HEK293T (cell line): ENCODE data around the gene POU6F1.

Source experiments
- CTCF ChIA-PET: fragments of 350-600 bp; formaldehyde crosslinking; extraction: SDS; loops from one replicate; lab custom pipeline; 2021; ENCODE audit warnings: antibody characterized with exemption, inconsistent platforms; lab: Yijun Ruan, JAX
- POLR2A ChIA-PET: fragments of 350-600 bp; formaldehyde crosslinking; extraction: SDS; loops from one replicate; lab custom pipeline; 2020; ENCODE audit warnings: antibody characterized with exemption, inconsistent platforms; lab: Yijun Ruan, JAX
- DNase-seq: peaks from one replicate; pipeline ENCODE4 v3.0.0; 2012; ENCODE audit warnings: mixed read lengths; ENCODE audit errors: extremely low spot score
- ARNT ChIP-seq: fragments of 450-650 bp; IDR thresholded peaks from 2 replicates; pipeline ENCODE4 v1.6.1; 2017; ENCODE audit warnings: mild to moderate bottlenecking
- BHLHE40 ChIP-seq: fragments of 450-650 bp; IDR thresholded peaks from 2 replicates; pipeline ENCODE4 v1.6.1; 2016; ENCODE audit warnings: mild to moderate bottlenecking, moderate library complexity, borderline replicate concordance
- CTBP1 ChIP-seq: fragments of 450-650 bp; IDR thresholded peaks from 2 replicates; pipeline ENCODE4 v1.6.1; 2016; ENCODE audit warnings: borderline replicate concordance
- ELF4 ChIP-seq: fragments of 450-650 bp; IDR thresholded peaks from 2 replicates; pipeline ENCODE4 v1.6.1; 2017; ENCODE audit warnings: antibody characterized with exemption
- FOXA1 ChIP-seq: fragments of 450-650 bp; IDR thresholded peaks from 2 replicates; pipeline ENCODE4 v1.6.1; 2016; ENCODE audit warnings: mild to moderate bottlenecking
- FOXK2 ChIP-seq: fragments of 450-650 bp; IDR thresholded peaks from 2 replicates; pipeline ENCODE4 v1.6.1; 2016; ENCODE audit warnings: mild to moderate bottlenecking
- FOXM1 ChIP-seq: fragments of 450-650 bp; IDR thresholded peaks from 2 replicates; pipeline ENCODE4 v1.6.1; 2017; ENCODE audit warnings: mild to moderate bottlenecking, borderline replicate concordance
- HDGF ChIP-seq: fragments of 450-650 bp; IDR thresholded peaks from 2 replicates; pipeline ENCODE4 v1.6.1; 2017; ENCODE audit warnings: antibody characterized with exemption, borderline replicate concordance
- L3MBTL2 ChIP-seq: fragments of 450-650 bp; conservative IDR thresholded peaks from 2 replicates; pipeline ENCODE4 v1.6.1; 2016; ENCODE audit warnings: mild to moderate bottlenecking
- LEF1 ChIP-seq: fragments of 450-650 bp; IDR thresholded peaks from 2 replicates; pipeline ENCODE4 v1.6.1; 2017; ENCODE audit warnings: mild to moderate bottlenecking, borderline replicate concordance
- NFRKB ChIP-seq: fragments of 450-650 bp; IDR thresholded peaks from 2 replicates; pipeline ENCODE4 v1.6.1; 2016; ENCODE audit warnings: mild to moderate bottlenecking, moderate library complexity
- PKNOX1 ChIP-seq: fragments of 450-650 bp; IDR thresholded peaks from 2 replicates; pipeline ENCODE4 v1.6.1; 2016
- SP1 ChIP-seq: fragments of 450-650 bp; IDR thresholded peaks from 2 replicates; pipeline ENCODE4 v1.6.1; 2017
- SUZ12 ChIP-seq: fragments of 450-650 bp; IDR thresholded peaks from 2 replicates; pipeline ENCODE4 v1.6.1; 2016; ENCODE audit warnings: mild to moderate bottlenecking
- TARDBP ChIP-seq: fragments of 450-650 bp; IDR thresholded peaks from 2 replicates; pipeline ENCODE4 v1.6.1; 2016
- ZNF384 ChIP-seq: fragments of 450-650 bp; IDR thresholded peaks from 2 replicates; pipeline ENCODE4 v1.6.1; 2016

Gene POU6F1

GRCh38 chr12:51152953-51153352, 64.9 kb downstream of the POU6F1 start:
- DNase-seq: no peak
- ChIA-PET POLR2A (no interaction called here), CTCF (no interaction called here)
- TF ChIP-seq HDGF (no peak), BHLHE40 (no peak), ARNT (no peak), SUZ12 (no peak), FOXK2 (no peak), SP1 (no peak), ZNF384 (no peak)

- no peak for DNase-seq
- TF ChIP-seq HDGF: no peak
- TF ChIP-seq FOXA1: no peak
- TF ChIP-seq BHLHE40: no peak
- TF ChIP-seq SP1: no peak
- no peak for TF ChIP-seq ARNT
- TF ChIP-seq FOXM1: no peak
- TF ChIP-seq CTBP1: no peak
- TF ChIP-seq ZNF384: no peak
- no peak for TF ChIP-seq L3MBTL2
- TF ChIP-seq TARDBP: no peak
- TF ChIP-seq FOXK2: no peak
- no peak for TF ChIP-seq ELF4
- POLR2A ChIA-PET: no interaction called here
- CTCF ChIA-PET: no interaction called here
These were observed 67.1 kb downstream of the POU6F1 start for GRCh38 chr12:51150777-51151176.

GRCh38 chr12:51147309-51147708, 70.6 kb downstream of the POU6F1 start:
- TF ChIP-seq LEF1 (no peak), L3MBTL2 (no peak), FOXA1 (no peak), NFRKB (no peak), FOXK2 (no peak), CTBP1 (no peak), SUZ12 (no peak), FOXM1 (no peak), PKNOX1 (no peak), HDGF (no peak), SP1 (no peak)
- POLR2A ChIA-PET: no interaction called here
- CTCF ChIA-PET: no interaction called here
- no peak for DNase-seq

GRCh38 chr12:51139292-51139844, 78.5 kb downstream of the POU6F1 start:
- POLR2A ChIA-PET: no interaction called here
- DNase-seq: no peak
- no peak for TF ChIP-seq BHLHE40
- no peak for TF ChIP-seq FOXA1
- no peak for TF ChIP-seq ELF4
- TF ChIP-seq ARNT: no peak
- TF ChIP-seq TARDBP: no peak
- CTCF ChIA-PET: no interaction called here
